Duodenal mucosa (tissue), 2 donors: ENCODE measurements around the gene TRPM1.

Experiments
- H3K27ac ChIP-seq: one replicate; pipeline ENCODE4 v1.7.0; 2013; ENCODE audit warnings: low read depth, low read length
- H3K27me3 ChIP-seq, 2 donors: one replicate each; pipeline ENCODE4 v1.7.0; 2013; ENCODE audit warnings: low read length in 2 of 2, control low read depth in 1 of 2; ENCODE audit not compliant: insufficient read depth in 2 of 2, control insufficient read depth in 1 of 2
- H3K36me3 ChIP-seq, 2 donors: one replicate each; pipeline ENCODE4 v1.7.0; 2013; ENCODE audit warnings: low read length in 2 of 2, control low read depth in 1 of 2; ENCODE audit not compliant: insufficient read depth in 2 of 2, control insufficient read depth in 1 of 2
- H3K4me1 ChIP-seq, 2 donors: one replicate each; pipeline ENCODE4 v1.7.0; 2013; ENCODE audit warnings: low read length in 2 of 2, control low read depth in 1 of 2; ENCODE audit not compliant: insufficient read depth in 2 of 2, control insufficient read depth in 1 of 2
- H3K4me3 ChIP-seq, 2 donors: one replicate each; pipeline ENCODE4 v1.7.0; 2013; ENCODE audit warnings: low read length in 2 of 2, low read depth in 1 of 2
- H3K9ac ChIP-seq, 2 donors: one replicate each; pipeline ENCODE4 v1.7.0; 2013; ENCODE audit warnings: low read length in 2 of 2, low read depth in 1 of 2
- H3K9me3 ChIP-seq, 2 donors: one replicate each; pipeline ENCODE4 v1.7.0; 2013; ENCODE audit warnings: low read length in 2 of 2, control low read depth in 1 of 2; ENCODE audit not compliant: control insufficient read depth in 1 of 2

The TRPM1 gene

DNA sequence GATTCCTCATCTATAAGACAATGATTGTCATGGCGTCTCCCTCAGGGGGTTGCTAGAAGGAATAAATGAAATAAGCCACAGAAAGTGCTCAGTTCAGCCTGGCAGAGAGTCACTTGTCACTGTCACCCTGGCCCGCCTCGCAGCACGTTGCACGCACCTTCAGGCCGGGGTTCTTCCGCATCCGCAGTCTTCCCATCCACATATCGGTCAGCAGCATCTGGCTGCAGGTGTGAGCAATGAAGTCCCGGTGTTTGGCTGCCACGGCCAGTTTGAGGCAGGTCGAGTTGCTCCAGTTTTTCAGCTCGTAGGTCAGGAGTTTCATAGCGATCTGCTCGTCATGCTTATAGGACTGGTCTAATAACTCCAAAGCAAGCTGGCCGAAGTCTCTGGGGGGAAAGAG lies 61.6 kb downstream of the TRPM1 start:
- no peak overlapping the region for H3K4me3 ChIP-seq
- no peaks in the 10 kb centered on the region for H3K36me3 ChIP-seq
- no peaks in the 10 kb centered on the region for H3K9me3 ChIP-seq
- no peak overlapping the region for H3K27ac ChIP-seq
- H3K27me3 ChIP-seq, result no peaks in the 10 kb centered on the region
- no peaks in the 10 kb centered on the region for H3K4me1 ChIP-seq
- no peak overlapping the region for H3K9ac ChIP-seq

DNA sequence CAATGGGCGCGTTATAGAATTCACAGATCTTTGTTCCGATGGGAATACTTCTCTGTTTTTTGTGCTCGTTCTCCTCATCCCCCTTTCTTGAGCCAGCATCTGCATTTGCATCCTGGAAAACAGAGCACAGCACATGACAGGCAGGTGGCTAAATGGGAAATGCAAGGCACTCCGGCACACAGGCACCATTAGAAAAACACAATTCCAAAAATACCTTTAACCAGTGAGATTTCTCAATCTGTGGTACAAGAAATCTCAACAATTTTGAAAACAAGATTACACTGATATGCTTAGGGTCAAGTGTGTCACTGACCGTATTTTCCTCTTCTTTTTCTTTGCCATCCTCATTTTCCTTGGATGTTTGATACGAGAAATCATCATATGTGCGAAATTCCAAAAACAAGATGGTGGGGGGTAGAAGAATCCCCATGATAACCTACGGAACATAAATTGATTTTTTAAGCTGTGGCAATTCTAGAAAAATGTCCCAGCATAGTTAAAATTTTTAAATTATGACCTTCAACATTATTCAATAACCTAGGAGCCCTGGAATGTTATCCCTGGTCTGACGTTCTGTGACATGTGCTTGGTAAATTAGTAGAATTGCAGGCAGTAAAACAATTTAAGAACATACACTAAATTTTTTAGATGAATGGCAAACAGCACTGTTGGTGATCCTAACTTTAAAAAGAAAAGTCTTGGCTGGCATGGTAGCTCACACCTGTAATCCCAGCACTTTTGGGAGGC lies 63.6 kb downstream of the TRPM1 start:
- Histone ChIP-seq H3K27ac (no peak overlapping the region), H3K9me3 (no peaks in the 10 kb centered on the region), H3K4me3 (no peak overlapping the region), H3K9ac (no peak overlapping the region), H3K27me3 (no peaks in the 10 kb centered on the region), H3K4me1 (no peaks in the 10 kb centered on the region), H3K36me3 (no peaks in the 10 kb centered on the region)

DNA sequence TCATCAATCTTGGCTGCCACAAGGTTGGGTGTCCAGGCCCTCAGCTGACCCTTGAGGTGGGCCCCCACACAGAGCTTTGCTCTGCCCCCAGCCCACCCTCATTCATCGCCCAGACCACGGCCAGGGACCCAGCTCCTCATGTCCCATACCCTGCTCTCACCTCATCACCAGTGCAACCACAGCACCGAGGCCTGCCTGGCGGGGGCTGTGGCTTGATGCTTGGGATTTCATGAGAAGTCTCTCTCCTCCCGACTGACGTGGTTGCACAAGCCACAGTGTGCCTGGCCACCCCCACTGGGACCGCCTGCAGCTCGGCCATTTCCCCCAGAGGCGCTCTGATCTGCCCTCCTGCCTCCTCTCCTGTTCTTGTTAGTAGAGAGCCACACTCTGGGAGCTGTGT lies 64.7 kb downstream of the TRPM1 start:
- H3K9me3 ChIP-seq, result no peaks in the 10 kb centered on the region
- no peak overlapping the region for H3K9ac ChIP-seq
- H3K36me3 ChIP-seq, result no peaks in the 10 kb centered on the region
- no peaks in the 10 kb centered on the region for H3K4me1 ChIP-seq
- no peak overlapping the region for H3K27ac ChIP-seq
- no peak overlapping the region for H3K4me3 ChIP-seq
- no peaks in the 10 kb centered on the region for H3K27me3 ChIP-seq

DNA sequence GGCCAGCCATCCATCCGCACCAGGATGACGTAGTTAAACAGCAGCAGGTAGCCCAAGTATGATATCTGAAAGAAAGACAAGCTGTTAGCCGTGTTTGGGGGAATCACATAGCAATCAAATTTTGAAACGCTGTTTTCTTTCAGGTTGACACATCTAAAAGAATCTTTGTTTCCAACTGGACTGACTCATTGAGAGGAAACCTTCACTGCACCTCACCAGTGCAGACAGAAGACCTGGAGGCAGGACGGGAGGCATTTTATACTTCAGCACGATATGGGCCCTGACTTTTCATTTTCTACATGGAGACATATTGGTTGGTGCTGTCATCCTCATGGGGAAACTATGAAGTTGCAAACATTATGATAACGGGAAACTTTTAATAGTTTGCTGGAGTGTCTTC lies 65.9 kb downstream of the TRPM1 start:
- Histone ChIP-seq H3K9me3 (no peaks in the 10 kb centered on the region), H3K27ac (no peak overlapping the region), H3K9ac (no peak overlapping the region), H3K27me3 (no peaks in the 10 kb centered on the region), H3K4me1 (no peaks in the 10 kb centered on the region), H3K4me3 (no peak overlapping the region), H3K36me3 (no peaks in the 10 kb centered on the region)

DNA sequence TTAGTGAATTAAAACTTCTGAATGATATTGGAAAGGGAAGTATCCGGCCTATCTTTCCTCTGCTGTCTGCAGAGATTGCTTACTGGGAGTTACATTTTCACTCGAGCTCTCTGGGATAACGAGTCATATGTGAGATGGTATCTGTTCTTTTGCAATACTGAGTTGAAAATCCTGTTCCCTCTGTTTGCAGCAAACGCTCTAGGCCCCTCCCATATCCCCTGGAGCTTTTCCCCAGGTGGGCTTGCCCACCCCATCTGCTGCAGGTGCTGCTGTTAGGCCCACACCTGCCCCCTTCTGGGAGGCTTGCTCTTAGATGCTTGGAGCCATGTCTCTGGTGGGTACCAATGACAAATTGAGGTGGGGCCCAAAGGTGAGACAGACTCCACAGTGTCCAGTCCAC lies 67.4 kb downstream of the TRPM1 start:
- H3K9me3 ChIP-seq, result no peaks in the 10 kb centered on the region
- H3K4me1 ChIP-seq, result no peaks in the 10 kb centered on the region
- no peak overlapping the region for H3K4me3 ChIP-seq
- H3K27me3 ChIP-seq, result no peaks in the 10 kb centered on the region
- no peaks in the 10 kb centered on the region for H3K36me3 ChIP-seq
- no peak overlapping the region for H3K27ac ChIP-seq
- no peak overlapping the region for H3K9ac ChIP-seq

DNA sequence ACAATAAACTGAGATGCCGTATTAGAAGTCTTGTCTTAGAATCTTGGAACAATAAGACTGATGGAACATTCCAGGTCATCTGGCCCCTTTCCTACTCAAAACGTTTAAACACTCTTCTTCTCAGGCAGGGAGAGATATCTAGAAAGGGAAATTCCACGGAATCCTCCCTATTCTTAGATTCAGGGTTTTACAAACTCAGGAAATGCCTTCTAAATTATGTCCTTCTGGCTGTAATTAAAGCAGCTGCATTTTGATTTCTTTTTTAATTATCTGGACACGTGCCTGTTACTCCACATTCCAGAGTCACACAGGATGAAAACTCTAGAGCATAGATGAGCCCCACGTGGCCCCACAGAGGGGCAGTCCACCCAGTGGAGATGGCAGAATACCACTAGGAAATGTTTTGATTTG lies 68.6 kb downstream of the TRPM1 start:
- no peaks in the 10 kb centered on the region for H3K4me1 ChIP-seq
- no peaks in the 10 kb centered on the region for H3K9me3 ChIP-seq
- no peaks in the 10 kb centered on the region for H3K27me3 ChIP-seq
- no peak overlapping the region for H3K9ac ChIP-seq
- H3K4me3 ChIP-seq, result no peak overlapping the region
- no peak overlapping the region for H3K27ac ChIP-seq
- no peaks in the 10 kb centered on the region for H3K36me3 ChIP-seq

DNA sequence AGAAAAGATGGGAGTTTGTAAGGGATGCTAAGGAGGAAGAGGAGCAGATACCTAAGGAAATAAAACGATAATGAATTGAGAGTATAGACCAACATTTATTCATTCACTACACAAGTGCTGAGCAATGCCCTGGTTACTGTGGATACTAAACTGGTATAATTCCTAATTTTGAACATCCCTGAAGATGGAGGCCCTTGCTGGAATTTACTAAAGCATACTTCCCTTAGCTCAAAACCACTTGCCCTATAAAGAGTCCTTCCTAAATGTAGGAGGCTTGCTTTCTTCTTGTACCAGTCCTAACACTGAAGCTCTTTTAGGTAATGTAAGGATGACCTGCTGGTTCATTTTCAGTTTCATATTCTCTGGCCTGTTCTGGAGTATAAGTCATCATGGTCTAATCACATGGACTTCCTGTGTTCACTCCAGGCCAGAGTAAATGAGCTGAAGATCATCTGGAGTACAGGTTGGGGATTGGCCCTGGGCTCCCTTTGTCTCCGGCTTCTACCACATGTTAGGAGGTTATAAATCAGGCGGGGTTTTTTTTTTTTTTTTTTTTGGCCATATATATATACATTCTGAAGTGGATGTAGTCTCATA lies 70.0 kb downstream of the TRPM1 start:
- Histone ChIP-seq H3K9me3 (no peaks in the 10 kb centered on the region), H3K4me1 (no peaks in the 10 kb centered on the region), H3K9ac (no peak overlapping the region), H3K27me3 (no peaks in the 10 kb centered on the region), H3K27ac (no peak overlapping the region), H3K4me3 (no peak overlapping the region), H3K36me3 (no peaks in the 10 kb centered on the region)

DNA sequence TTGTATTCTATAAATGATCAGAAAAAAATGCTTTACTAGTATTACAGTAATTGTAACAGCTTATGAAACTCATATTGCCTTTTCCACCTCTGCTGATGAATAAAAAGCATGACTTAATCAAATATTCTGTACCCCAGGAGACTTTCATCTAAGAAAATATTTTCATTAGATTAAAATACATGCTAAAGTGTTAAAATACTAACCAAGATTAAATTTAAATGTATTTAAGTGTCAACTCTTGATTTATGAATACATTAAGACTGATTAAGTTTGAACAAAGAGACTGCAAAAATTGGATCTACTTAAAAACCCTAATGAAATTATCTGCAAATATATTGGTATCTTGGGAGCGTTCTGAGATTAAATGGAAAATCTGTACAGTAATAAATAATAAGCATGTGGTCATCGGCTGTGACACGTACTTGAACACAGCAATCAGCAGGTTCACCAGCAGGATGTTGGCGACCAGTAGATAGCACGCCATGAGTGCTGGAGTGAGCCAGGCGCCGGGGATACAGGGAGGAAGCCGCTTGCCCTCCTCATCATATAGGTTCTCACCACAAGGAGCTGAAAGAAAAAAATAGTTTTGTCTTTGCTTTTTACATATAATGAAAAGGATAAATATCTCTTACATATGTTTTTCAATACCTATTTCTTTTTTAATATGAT lies 73.5 kb downstream of the TRPM1 start:
- Histone ChIP-seq H3K4me1 (no peaks in the 10 kb centered on the region), H3K9me3 (no peaks in the 10 kb centered on the region), H3K27ac (no peak overlapping the region)

DNA sequence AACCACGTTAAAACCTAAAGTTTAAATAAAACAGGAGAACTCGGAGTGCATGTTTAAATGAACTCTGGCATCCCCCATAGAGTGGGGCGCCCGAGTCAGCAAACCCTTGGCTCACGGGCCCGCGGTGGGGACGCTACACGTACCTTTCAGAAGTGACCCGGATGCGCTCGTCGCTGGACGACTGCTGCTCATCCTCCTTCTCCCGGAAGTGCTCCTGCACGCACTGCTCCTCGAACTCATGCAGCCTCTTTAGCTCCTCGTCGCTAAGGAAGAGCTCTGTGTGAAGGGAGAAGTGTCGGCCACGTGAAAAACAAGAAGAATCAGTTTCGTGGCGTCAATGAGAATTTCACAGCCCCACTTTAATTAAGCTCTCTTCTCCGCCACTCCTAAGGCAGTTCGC lies 75.5 kb downstream of the TRPM1 start:
- H3K27me3 ChIP-seq, result no peaks in the 10 kb centered on the region
- H3K4me3 ChIP-seq, result no peak overlapping the region
- no peak overlapping the region for H3K27ac ChIP-seq
- no peaks in the 10 kb centered on the region for H3K9me3 ChIP-seq
- H3K4me1 ChIP-seq, result no peaks in the 10 kb centered on the region
- no peaks in the 10 kb centered on the region for H3K36me3 ChIP-seq
- no peak overlapping the region for H3K9ac ChIP-seq

More for the DNA sequence above, 73.5 kb downstream of the TRPM1 start:
- no peak overlapping the region for H3K4me3 ChIP-seq
- H3K9ac ChIP-seq, result no peak overlapping the region
- H3K36me3 ChIP-seq, result no peaks in the 10 kb centered on the region
- no peaks in the 10 kb centered on the region for H3K27me3 ChIP-seq

DNA sequence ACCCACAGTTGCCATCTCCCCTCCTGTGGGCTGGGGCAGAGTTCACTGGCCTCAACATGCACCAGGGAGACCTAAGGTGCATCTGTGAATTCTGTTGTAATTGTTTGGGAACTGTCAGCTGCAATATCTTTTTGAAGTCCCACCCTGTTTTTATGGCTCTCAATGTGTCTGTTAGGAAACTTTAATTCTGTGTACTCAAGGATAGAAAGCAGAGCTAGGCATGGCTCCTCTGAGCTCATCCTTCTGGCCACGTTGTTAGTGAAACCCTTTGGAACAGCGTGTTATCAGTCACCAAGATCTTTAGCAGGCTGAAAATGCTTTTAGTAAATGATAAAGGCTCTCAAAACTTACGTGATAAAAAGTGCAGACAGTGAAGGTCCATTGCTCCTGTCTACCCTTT lies 76.5 kb downstream of the TRPM1 start:
- no peaks in the 10 kb centered on the region for H3K36me3 ChIP-seq
- H3K4me1 ChIP-seq, result no peaks in the 10 kb centered on the region
- no peak overlapping the region for H3K4me3 ChIP-seq
- H3K9me3 ChIP-seq, result no peaks in the 10 kb centered on the region
- no peak overlapping the region for H3K9ac ChIP-seq
- H3K27ac ChIP-seq, result no peak overlapping the region
- no peaks in the 10 kb centered on the region for H3K27me3 ChIP-seq
